OCI-LY1 (cell line): ENCODE results near the gene SDK2.

Experiments used
- CTCF ChIP-seq: fragments of 200-600 bp; sonication (generic), shearing (Covaris generic); IDR thresholded peaks from 2 replicates; pipeline ENCODE4 v1.5.1; 2017; ENCODE audit warnings: mild to moderate bottlenecking, antibody characterized with exemption, low read length, moderate library complexity, mixed read lengths
- EZH2 ChIP-seq: fragments of 200-600 bp; sonication (generic), shearing (Covaris generic); IDR thresholded peaks from 2 replicates; pipeline ENCODE4 v1.8.0; 2017; ENCODE audit warnings: borderline replicate concordance, mixed run types, mild to moderate bottlenecking, antibody characterized with exemption, low read length, moderate library complexity, mixed read lengths

GRCh38 chr17:73544333-73544732, 99.9 kb downstream of the SDK2 start:
- TF ChIP-seq CTCF = no peak
- TF ChIP-seq EZH2 = no peak
